Uterus (tissue), 4 donors: ENCODE results near the gene CFAP92. TPM values are rescaled to one million over a fixed set of nuclear protein-coding genes. Genes with fewer than 3 reads are reported as not detected.

Source experiments
- DNase-seq, 2 donors: peaks; one replicate each; pipeline ENCODE4 v3.0.0-alpha.2; 2019 to 2020
- H3K27ac ChIP-seq, 2 donors: fragments of 200-600 bp; sonication (generic); 1 replicate in 1 of 2; 2 replicates in 1 of 2; pipeline ENCODE4 v1.5.1; 2016 to 2018
- H3K27me3 ChIP-seq, 2 donors: fragments of 200-600 bp; sonication (generic); one replicate each; pipeline ENCODE4 v1.5.1; 2018 to 2019; ENCODE audit warnings: control low read depth in 1 of 2
- H3K36me3 ChIP-seq, 2 donors: fragments of 200-600 bp; sonication (generic); one replicate each; pipeline ENCODE4 v1.5.1; 2019; ENCODE audit warnings: control low read depth in 1 of 2
- H3K4me1 ChIP-seq, 2 donors: fragments of 200-600 bp; sonication (generic); one replicate each; pipeline ENCODE4 v1.5.1; 2018 to 2019; ENCODE audit warnings: control low read depth in 1 of 2
- H3K4me3 ChIP-seq, 2 donors: fragments of 200-600 bp; sonication (generic); 1 replicate in 1 of 2; 2 replicates in 1 of 2; pipeline ENCODE4 v1.5.1; 2018 to 2019; ENCODE audit warnings: mild to moderate bottlenecking in 1 of 2
- H3K9me3 ChIP-seq, 2 donors: fragments of 200-600 bp; sonication (generic); one replicate each; pipeline ENCODE4 v1.5.1; 2019; ENCODE audit warnings: control low read depth in 1 of 2
- CTCF ChIP-seq, 4 experiments: fragments of 200-600 bp in 2 of 4; fragments of 450-650 bp in 2 of 4; sonication (generic) in 2 of 4; IDR thresholded peaks; one replicate each; pipeline ENCODE4 v1.5.1; 2016 to 2019; ENCODE audit warnings: antibody characterized with exemption in 4 of 4, mild to moderate bottlenecking in 2 of 4, moderate library complexity in 1 of 4
- POLR2A ChIP-seq, 2 donors: fragments of 450-650 bp; IDR thresholded peaks; one replicate each; pipeline ENCODE4 v1.6.1; 2016; ENCODE audit warnings: antibody characterized with exemption in 2 of 2, mild to moderate bottlenecking in 1 of 2, moderate library complexity in 1 of 2
- intact Hi-C: fragments of 100-400 bp; cut with DNase I; formaldehyde crosslinking; loops from one replicate; pipeline ENCODE4 v1.15.1; 2023; ENCODE audit warnings: low total_unique reads
- total RNA-seq, 4 donors: library from RNA; depleted of rRNA in 3 of 4; stranded (reverse); fragments of >200 nt in 3 of 4; gene quantifications; one replicate each; pipeline versions ENCODE4 v1.1.0 to v1.2.4, GENCODE V29; 2014 to 2023
- donor health status: DM: yes; HTN: yes; CAD: no.

Gene CFAP92
- total RNA-seq, 4 donors from 2014 or later = 0.95 to 3.5 (median 2.1) TPM; not detected in 1

GRCh38 chr3:129030611-129031010 is 36.7 kb upstream of the CFAP92 start:
- DNase-seq = no peak
- no peaks in the 10 kb centered on the region for H3K36me3 ChIP-seq
- intact Hi-C loops = no loop called here
- no peak overlapping the region for H3K4me3 ChIP-seq
- no peak overlapping the region for H3K27ac ChIP-seq
- no peaks in the 10 kb centered on the region for H3K4me1 ChIP-seq
- H3K27me3 ChIP-seq = no peaks in the 10 kb centered on the region
- TF ChIP-seq POLR2A (IDR thresholded peaks at IDR 0.05) = no peak
- no peak for TF ChIP-seq CTCF (IDR thresholded peaks at IDR 0.05)
- no peaks in the 10 kb centered on the region for H3K9me3 ChIP-seq

GRCh38 chr3:129028866-129029265 is 35.0 kb upstream of the CFAP92 start:
- H3K36me3 ChIP-seq = no peaks in the 10 kb centered on the region
- intact Hi-C loops = no loop called here
- no peaks in the 10 kb centered on the region for H3K4me1 ChIP-seq
- no peak overlapping the region for H3K27ac ChIP-seq
- no peak overlapping the region for H3K4me3 ChIP-seq
- no peak for TF ChIP-seq CTCF (IDR thresholded peaks at IDR 0.05)
- TF ChIP-seq POLR2A (IDR thresholded peaks at IDR 0.05) = no peak
- no peak for DNase-seq
- H3K27me3 ChIP-seq = no peaks in the 10 kb centered on the region
- no peaks in the 10 kb centered on the region for H3K9me3 ChIP-seq

GRCh38 chr3:129027544-129027880 is 33.6 kb upstream of the CFAP92 start:
- no peaks in the 10 kb centered on the region for H3K27me3 ChIP-seq
- intact Hi-C loops = no loop called here
- no peaks in the 10 kb centered on the region for H3K4me1 ChIP-seq
- no peaks in the 10 kb centered on the region for H3K36me3 ChIP-seq
- TF ChIP-seq POLR2A (IDR thresholded peaks at IDR 0.05) (no peak), CTCF (IDR thresholded peaks at IDR 0.05) (no peak)
- H3K9me3 ChIP-seq = no peaks in the 10 kb centered on the region
- H3K4me3 ChIP-seq = peak overlapping the region; percentile 17 to 37
- H3K27ac ChIP-seq = peak overlapping the region in 1 of 2 donors; percentile 74
- DNase-seq = no peak

- intact Hi-C loops = no loop called here
- Histone ChIP-seq H3K9me3 (no peaks in the 10 kb centered on the region), H3K4me1 (no peaks in the 10 kb centered on the region)
These were observed 33.1 kb upstream of the CFAP92 start for GRCh38 chr3:129026728-129027543.

More at GRCh38 chr3:129026728-129027543, 33.1 kb upstream of the CFAP92 start:
- Histone ChIP-seq H3K4me3 (peak overlapping the region; percentile 17 to 37), H3K36me3 (no peaks in the 10 kb centered on the region), H3K27me3 (no peaks in the 10 kb centered on the region), H3K27ac (peak overlapping the region; percentile 31 to 74)
- TF ChIP-seq POLR2A (IDR thresholded peaks at IDR 0.05) = peak; percentile 32 to 66
- peak; percentile 38 to 83 (median 74) for TF ChIP-seq CTCF (IDR thresholded peaks at IDR 0.05)
- peak; percentile 84 to 85 for DNase-seq
